Measurements from ENCODE around the gene OR2H1.
"Not testable (repeated sequence)": the region's sequence is repeated elsewhere in the genome, so short reads cannot be mapped to it uniquely, and the experiment has no call there.

OR2H1 gene

GRCh38 chr6:29456971-29457370, at the start of gene OR2H1, which contains the start of gene OR11A1:
TSS of gene OR2H1 (plus strand) at chr6:29457155. CDS start at chr6:29461770, 4,615 bp downstream.
TSS of gene OR11A1 (minus strand) at chr6:29457071. CDS start at chr6:29427641, 29,430 bp downstream.
- no peak for DNase-seq (ENCODE audit: low read depth)

GRCh38 chr6:29414588-29414987, 42.4 kb upstream of the OR2H1 start, which contains the start of gene OR12D1:
TSS of gene OR12D1 (plus strand) at chr6:29414928.
- DNase-seq (ENCODE audit: low read depth), result no peak

- DNase-seq (ENCODE audit: low read depth), result no peak
Measured at GRCh38 chr6:29419516-29419915, 37.4 kb upstream of the OR2H1 start.

GRCh38 chr6:29424168-29424567, 32.8 kb upstream of the OR2H1 start:
- no peak for DNase-seq (ENCODE audit: low read depth)

- no peak for DNase-seq (ENCODE audit: low read depth)
Measured at GRCh38 chr6:29424575-29424974, 32.4 kb upstream of the OR2H1 start.

GRCh38 chr6:29425075-29425474, 31.9 kb upstream of the OR2H1 start:
- no peak for DNase-seq (ENCODE audit: low read depth)

GRCh38 chr6:29426654-29427053, 30.3 kb upstream of the OR2H1 start:
- DNase-seq (ENCODE audit: low read depth), result no peak

- not testable (repeated sequence) for DNase-seq (ENCODE audit: low read depth)
Measured at GRCh38 chr6:29436730-29437129, 20.2 kb upstream of the OR2H1 start.

GRCh38 chr6:29439006-29439405, 17.9 kb upstream of the OR2H1 start, which contains the start of gene OR10C1:
TSS of gene OR10C1 (plus strand) at chr6:29439306. CDS start at chr6:29440016, 710 bp downstream.
- no peak for DNase-seq (ENCODE audit: low read depth)

GRCh38 chr6:29442719-29443118, 14.2 kb upstream of the OR2H1 start:
- DNase-seq (ENCODE audit: low read depth), result no peak

GRCh38 chr6:29444031-29444430, 12.9 kb upstream of the OR2H1 start:
- not testable (repeated sequence) for DNase-seq (ENCODE audit: low read depth)

- DNase-seq (ENCODE audit: low read depth), result no peak
Measured at GRCh38 chr6:29447670-29448069, 9.3 kb upstream of the OR2H1 start.

- no peak for DNase-seq (ENCODE audit: low read depth)
Measured at GRCh38 chr6:29451471-29452193, 5.3 kb upstream of the OR2H1 start.

- no peak for DNase-seq (ENCODE audit: low read depth)
Measured at GRCh38 chr6:29461021-29461814, 4.3 kb downstream of the OR2H1 start.

- no peak for DNase-seq (ENCODE audit: low read depth)
Measured at GRCh38 chr6:29462022-29462421, 5.1 kb downstream of the OR2H1 start.

GRCh38 chr6:29465279-29465678, 8.3 kb downstream of the OR2H1 start:
- DNase-seq (ENCODE audit: low read depth), result no peak

- DNase-seq (ENCODE audit: low read depth), result no peak
Measured at GRCh38 chr6:29465801-29466200, 8.8 kb downstream of the OR2H1 start.

GRCh38 chr6:29466241-29466640, 9.3 kb downstream of the OR2H1 start:
- DNase-seq (ENCODE audit: low read depth), result no peak

GRCh38 chr6:29474996-29475395, 18.0 kb downstream of the OR2H1 start:
- DNase-seq (ENCODE audit: low read depth), result no peak

- no peak for DNase-seq (ENCODE audit: low read depth)
Measured at GRCh38 chr6:29477923-29478450, 21.0 kb downstream of the OR2H1 start.

- DNase-seq (ENCODE audit: low read depth), result no peak
Measured at GRCh38 chr6:29478740-29479139, 21.8 kb downstream of the OR2H1 start.

- DNase-seq (ENCODE audit: low read depth), result no peak
Measured at GRCh38 chr6:29479560-29479959, 22.6 kb downstream of the OR2H1 start.

GRCh38 chr6:29483186-29483585, 26.2 kb downstream of the OR2H1 start:
- no peak for DNase-seq (ENCODE audit: low read depth)
